Brain microvascular endothelial cell (primary cell): ENCODE results near the gene MED17.
"Not testable (repeated sequence)": the region's sequence is repeated elsewhere in the genome, so short reads cannot be mapped to it uniquely, and the experiment has no call there.

Experiments used
- DNase-seq: peaks from one replicate; pipeline ENCODE4 v3.0.0-alpha.2; 2020
- H3K27ac ChIP-seq: fragments of 250-450 bp; sonication (Bioruptor Pico); 2 replicates; pipeline ENCODE4 v1.5.1; 2020; ENCODE audit warnings: mild to moderate bottlenecking, moderate library complexity
- H3K27me3 ChIP-seq: fragments of 250-450 bp; sonication (Bioruptor Pico); replicated peaks from 2 replicates; pipeline ENCODE4 v1.5.1; 2020; ENCODE audit warnings: mild to moderate bottlenecking
- H3K36me3 ChIP-seq: fragments of 250-450 bp; sonication (Bioruptor Pico); replicated peaks from 2 replicates; pipeline ENCODE4 v1.5.1; 2020; ENCODE audit warnings: mild to moderate bottlenecking
- H3K4me3 ChIP-seq: 2 replicates; pipeline ENCODE4 v1.5.1; 2011; ENCODE audit warnings: low read depth, mild to moderate bottlenecking, control low read depth, low read length, moderate library complexity
- in situ Hi-C: cut with HindIII; loops from 2 replicates; pipeline ENCODE4 v1.10.0; 2017; ENCODE audit warnings: low sequenced_read_pairs, low pct_ligation_motif_present
- TF ChIP-seq, protein P1 (sequence below): IDR thresholded peaks from 2 replicates; pipeline ENCODE4 v1.5.1; 2011; ENCODE audit warnings: low read depth, mild to moderate bottlenecking, moderate library complexity, low read length, control low read depth, inconsistent platforms; ENCODE audit errors: missing control alignments

MED17 gene

GRCh38 chr11:93753241-93753640 is 30.8 kb upstream of the MED17 start:
- Histone ChIP-seq H3K27ac (no peak overlapping the region), H3K27me3 (no peaks in the 10 kb centered on the region), H3K4me3 (no peak overlapping the region), H3K36me3 (peaks cover 7% of the 10 kb centered on the region)
- TF ChIP-seq, protein P1, sequence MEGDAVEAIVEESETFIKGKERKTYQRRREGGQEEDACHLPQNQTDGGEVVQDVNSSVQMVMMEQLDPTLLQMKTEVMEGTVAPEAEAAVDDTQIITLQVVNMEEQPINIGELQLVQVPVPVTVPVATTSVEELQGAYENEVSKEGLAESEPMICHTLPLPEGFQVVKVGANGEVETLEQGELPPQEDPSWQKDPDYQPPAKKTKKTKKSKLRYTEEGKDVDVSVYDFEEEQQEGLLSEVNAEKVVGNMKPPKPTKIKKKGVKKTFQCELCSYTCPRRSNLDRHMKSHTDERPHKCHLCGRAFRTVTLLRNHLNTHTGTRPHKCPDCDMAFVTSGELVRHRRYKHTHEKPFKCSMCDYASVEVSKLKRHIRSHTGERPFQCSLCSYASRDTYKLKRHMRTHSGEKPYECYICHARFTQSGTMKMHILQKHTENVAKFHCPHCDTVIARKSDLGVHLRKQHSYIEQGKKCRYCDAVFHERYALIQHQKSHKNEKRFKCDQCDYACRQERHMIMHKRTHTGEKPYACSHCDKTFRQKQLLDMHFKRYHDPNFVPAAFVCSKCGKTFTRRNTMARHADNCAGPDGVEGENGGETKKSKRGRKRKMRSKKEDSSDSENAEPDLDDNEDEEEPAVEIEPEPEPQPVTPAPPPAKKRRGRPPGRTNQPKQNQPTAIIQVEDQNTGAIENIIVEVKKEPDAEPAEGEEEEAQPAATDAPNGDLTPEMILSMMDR = no peak
- in situ Hi-C loops = no loop called here
- DNase-seq = no peak

GRCh38 chr11:93756748-93757147 is 27.3 kb upstream of the MED17 start:
- Histone ChIP-seq H3K27me3 (no peaks in the 10 kb centered on the region), H3K27ac (no peak overlapping the region), H3K36me3 (peaks cover 12% of the 10 kb centered on the region), H3K4me3 (no peak overlapping the region)
- in situ Hi-C loops = no loop called here
- TF ChIP-seq, protein P1 = no peak
- DNase-seq = no peak

- Histone ChIP-seq H3K36me3 (peaks cover 12% of the 10 kb centered on the region), H3K4me3 (no peak overlapping the region), H3K27ac (no peak overlapping the region), H3K27me3 (no peaks in the 10 kb centered on the region)
- no peak for DNase-seq
- in situ Hi-C loops = no loop called here
- TF ChIP-seq, protein P1 = no peak
Measured at GRCh38 chr11:93757301-93757700, 26.8 kb upstream of the MED17 start.

DNA sequence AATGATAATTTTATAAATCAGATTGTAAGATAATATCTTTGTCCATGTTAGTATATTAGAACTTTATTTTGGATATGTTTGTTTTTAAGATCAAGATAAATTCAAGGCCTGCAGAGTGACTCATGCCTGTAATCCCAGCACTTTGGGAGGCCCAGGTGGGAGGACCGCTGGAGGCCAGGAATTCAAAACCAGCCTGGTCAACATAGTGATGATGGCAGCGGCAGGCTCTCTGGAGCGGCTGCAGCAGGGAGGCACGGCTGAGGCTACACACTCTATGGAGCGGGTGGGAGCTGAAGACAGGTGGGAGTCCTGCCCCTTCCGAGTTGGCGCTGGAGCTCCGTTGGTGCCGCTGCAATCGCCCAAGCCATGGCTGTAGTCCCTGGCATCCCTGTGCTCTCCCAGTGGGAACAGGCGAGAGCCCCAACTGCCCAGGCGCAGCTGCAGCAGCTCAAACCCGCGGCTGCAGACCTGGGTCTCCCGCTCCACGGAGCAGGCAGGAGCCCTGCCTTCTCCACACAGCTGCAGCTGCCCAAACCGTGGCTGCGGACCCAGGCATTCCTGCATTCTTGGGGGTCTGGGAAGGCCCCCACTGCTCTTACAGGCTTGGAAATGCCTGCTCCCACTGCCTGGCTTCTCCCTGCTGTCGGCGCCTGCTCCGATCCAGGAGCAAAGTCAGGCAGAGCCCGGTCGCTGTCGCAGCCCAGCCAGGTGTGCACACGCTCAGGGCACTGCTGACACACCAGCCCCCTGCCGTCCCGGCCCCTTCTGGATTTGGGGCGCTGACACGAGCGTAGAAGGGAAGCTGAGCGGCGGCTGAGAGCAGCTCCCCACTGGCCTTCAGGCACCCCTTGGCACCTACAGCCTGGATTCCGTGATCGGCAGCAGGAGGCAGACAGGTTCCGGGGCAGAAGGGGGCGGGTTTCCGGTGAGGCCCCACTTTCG is 25.9 kb upstream of the MED17 start:
- Histone ChIP-seq H3K4me3 (no peak overlapping the region), H3K27me3 (no peaks in the 10 kb centered on the region), H3K36me3 (peaks cover 12% of the 10 kb centered on the region), H3K27ac (no peak overlapping the region)
- TF ChIP-seq, protein P1 = no peak
- DNase-seq = no peak
- in situ Hi-C loops = no loop called here

GRCh38 chr11:93759123-93759522 is 25.0 kb upstream of the MED17 start:
- H3K27me3 ChIP-seq, in situ Hi-C loops, DNase-seq, H3K27ac ChIP-seq, H3K4me3 ChIP-seq: not testable (repeated sequence)
- H3K36me3 ChIP-seq = peaks cover 12% of the 10 kb centered on the region

- TF ChIP-seq, protein P1 = no peak
- Histone ChIP-seq H3K36me3 (peaks cover 7% of the 10 kb centered on the region), H3K27ac (no peak overlapping the region), H3K4me3 (no peak overlapping the region), H3K27me3 (no peaks in the 10 kb centered on the region)
- in situ Hi-C loops = no loop called here
- DNase-seq = no peak
Measured at GRCh38 chr11:93761910-93762309, 22.2 kb upstream of the MED17 start.
